Coronary artery (tissue), 2 donors: Measurements from ENCODE around the gene LGI1.

ENCODE experiments used
- DNase-seq: peaks from one replicate; pipeline ENCODE4 v3.0.0-alpha.2; 2017; ENCODE audit warnings: low spot score
- H3K27ac ChIP-seq, 2 donors: fragments of 200-600 bp; sonication (generic); one replicate each; pipeline ENCODE4 v1.5.1; 2016 to 2019
- H3K4me3 ChIP-seq: fragments of 200-600 bp; sonication (generic); 2 replicates; pipeline ENCODE4 v1.5.1; 2016; ENCODE audit warnings: mild to moderate bottlenecking, moderate library complexity
- TF ChIP-seq, protein P1 (sequence below): fragments of 200-600 bp; sonication (generic); IDR thresholded peaks from one replicate; pipeline ENCODE4 v1.5.1; 2019; ENCODE audit warnings: antibody characterized with exemption

Gene LGI1

DNA sequence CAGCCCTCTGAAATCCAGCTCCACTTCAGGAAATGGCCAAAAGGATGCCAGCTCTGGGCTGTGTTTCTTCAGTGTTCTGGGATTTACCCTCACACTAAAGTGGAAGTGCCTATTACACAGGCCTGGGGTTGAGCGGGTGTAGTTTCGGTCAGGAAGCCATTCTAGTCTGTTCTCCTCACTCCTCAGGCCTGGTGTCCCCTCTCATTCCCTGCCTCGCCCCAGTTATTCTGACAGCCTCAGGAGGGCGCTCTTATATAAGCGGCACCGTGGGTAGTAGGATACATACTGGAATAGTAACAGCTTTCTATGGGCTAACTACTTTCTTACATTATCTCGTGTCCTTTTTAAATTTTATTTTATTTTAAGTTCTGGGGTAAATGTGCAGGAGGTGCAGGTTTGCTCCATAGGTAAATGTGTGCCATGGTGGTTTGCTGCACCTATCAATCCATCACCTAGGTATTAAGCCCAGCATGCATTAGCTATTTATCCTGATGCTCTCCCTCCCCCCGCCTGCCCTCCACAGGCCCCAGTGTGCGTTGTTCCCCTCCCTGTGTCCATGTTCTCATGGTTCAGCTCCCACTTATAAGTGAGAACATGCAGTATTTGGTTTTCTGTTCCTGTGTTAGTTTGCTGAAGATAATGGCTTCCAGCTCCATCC lies 12.2 kb upstream of the LGI1 start:
- no peak overlapping the region for H3K27ac ChIP-seq
- H3K4me3 ChIP-seq: no peak overlapping the region
- no peak for DNase-seq
- TF ChIP-seq, protein P1, sequence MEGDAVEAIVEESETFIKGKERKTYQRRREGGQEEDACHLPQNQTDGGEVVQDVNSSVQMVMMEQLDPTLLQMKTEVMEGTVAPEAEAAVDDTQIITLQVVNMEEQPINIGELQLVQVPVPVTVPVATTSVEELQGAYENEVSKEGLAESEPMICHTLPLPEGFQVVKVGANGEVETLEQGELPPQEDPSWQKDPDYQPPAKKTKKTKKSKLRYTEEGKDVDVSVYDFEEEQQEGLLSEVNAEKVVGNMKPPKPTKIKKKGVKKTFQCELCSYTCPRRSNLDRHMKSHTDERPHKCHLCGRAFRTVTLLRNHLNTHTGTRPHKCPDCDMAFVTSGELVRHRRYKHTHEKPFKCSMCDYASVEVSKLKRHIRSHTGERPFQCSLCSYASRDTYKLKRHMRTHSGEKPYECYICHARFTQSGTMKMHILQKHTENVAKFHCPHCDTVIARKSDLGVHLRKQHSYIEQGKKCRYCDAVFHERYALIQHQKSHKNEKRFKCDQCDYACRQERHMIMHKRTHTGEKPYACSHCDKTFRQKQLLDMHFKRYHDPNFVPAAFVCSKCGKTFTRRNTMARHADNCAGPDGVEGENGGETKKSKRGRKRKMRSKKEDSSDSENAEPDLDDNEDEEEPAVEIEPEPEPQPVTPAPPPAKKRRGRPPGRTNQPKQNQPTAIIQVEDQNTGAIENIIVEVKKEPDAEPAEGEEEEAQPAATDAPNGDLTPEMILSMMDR: no peak

DNA sequence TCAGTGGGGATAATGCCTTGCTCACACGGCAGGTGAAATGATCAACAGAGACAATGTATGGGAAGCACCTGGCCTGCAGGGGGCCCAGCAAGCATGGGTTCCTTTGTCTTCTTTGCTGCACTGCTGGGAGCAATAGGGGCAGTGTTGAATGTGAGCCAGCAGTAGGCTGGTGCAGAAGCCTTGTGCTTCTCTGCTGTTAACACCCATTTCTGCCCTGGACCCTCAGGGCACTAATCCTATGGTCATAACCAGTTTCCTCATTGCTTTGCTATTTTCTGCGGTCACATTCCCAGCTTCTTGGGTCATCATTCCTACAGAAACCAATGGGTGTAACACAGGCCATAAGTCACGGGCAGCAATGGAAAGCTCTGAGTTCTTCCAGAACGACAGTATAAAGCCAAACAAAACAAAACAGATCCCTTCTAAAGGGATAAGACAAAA lies 10.9 kb upstream of the LGI1 start:
- Histone ChIP-seq H3K4me3 (no peak overlapping the region), H3K27ac (peak overlapping the region; percentile 52 to 79)
- DNase-seq: no peak
- TF ChIP-seq, protein P1: no peak

DNA sequence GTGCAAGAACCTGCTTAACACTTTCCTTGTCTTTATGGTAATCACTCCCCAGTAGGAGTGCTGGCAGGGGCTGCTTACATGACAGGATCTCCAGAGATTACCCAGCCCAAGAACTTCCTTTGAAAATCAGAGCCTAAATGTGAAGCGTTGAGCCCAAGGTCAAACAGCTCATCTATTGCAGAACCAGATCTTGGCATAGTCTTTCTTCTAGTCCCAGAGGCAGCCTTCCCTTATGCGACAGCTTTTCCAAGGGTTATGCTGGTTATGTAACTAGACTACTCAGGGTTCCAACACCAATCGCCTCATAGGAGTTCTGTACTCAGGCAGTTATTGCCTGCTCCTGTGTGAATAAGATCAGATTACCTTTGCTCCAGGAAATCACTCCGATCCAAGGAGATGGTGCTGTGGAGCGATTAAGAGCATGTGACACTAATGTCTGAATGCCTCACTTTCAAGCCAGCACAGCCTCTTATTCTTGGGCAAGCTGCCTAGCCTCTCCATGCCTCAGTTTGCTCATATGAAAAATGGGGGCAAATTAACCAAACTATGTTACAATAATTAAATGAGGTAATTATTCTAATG lies 8.4 kb upstream of the LGI1 start:
- TF ChIP-seq, protein P1: no peak
- H3K4me3 ChIP-seq: no peak overlapping the region
- peak overlapping the region in 1 of 2 donors; percentile 36 for H3K27ac ChIP-seq
- no peak for DNase-seq

DNA sequence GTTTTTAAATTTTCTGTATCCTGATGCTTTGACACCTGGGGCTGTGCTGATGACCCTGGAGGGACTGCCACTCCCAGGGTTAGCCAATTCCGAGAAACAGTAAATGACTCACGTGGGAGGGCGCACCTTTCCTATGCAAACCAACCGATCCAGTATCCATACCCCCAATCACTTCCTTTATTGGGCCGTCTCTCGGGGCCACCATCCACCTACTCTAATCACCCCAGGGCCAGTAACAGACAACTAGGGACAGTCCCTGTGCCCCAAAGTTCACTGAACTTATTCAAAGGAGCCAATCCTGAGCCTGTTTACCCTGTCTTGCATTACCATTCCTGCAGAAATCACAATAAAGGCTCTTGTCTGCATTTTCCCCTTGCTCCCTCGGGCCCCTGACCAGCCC lies 6.6 kb upstream of the LGI1 start:
- no peak for DNase-seq
- Histone ChIP-seq H3K27ac (no peak overlapping the region), H3K4me3 (no peak overlapping the region)
- TF ChIP-seq, protein P1: no peak

DNA sequence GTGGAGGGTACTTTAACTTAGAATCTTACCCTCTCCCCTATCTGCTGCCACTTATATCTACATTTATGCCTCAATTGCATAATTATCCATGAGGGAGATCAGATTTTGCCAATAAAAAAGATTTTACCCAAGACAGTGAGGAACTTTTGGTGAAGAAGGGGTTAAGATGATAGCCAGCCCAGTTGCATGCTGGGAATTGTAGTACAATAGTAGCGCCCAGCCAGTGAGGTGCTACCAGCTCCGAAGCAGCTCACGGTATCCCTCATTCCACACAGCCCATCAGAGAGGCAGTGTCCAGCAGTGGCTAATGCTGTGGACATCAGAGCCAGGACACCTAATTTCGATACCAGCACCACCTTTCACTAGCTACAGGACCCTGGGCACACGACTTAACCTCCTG lies 5.9 kb upstream of the LGI1 start:
- H3K27ac ChIP-seq: peak overlapping the region in 1 of 2 donors; percentile 20
- peak overlapping the region; percentile 52 for H3K4me3 ChIP-seq
- no peak for DNase-seq

DNA sequence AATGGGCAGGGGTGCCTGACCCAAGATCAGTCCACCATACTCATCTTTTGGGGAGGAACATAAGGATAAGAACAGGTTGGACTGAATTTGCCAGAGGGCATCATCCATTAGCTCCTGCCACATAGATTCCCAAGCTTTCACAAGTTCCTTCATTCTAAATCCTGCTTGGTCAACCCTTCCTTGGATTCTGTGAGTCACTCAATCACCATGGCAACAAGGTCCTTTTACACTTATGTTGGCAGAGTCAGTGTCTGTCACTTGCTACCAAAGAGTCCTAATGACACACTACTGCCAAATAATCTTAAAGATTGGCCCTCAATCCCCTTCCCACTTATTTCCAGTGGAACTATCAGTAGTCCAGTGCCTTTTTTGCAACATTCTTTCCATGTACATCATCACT lies 5.0 kb upstream of the LGI1 start:
- H3K27ac ChIP-seq: no peak overlapping the region
- TF ChIP-seq, protein P1: no peak
- H3K4me3 ChIP-seq: no peak overlapping the region
- DNase-seq: no peak

More for the DNA sequence above, 5.9 kb upstream of the LGI1 start:
- TF ChIP-seq, protein P1: no peak
